Kidney (tissue), 14 donors: Measurements from ENCODE around the gene CCDC188. TPM values are rescaled to one million over a fixed set of nuclear protein-coding genes. Genes with fewer than 3 reads are reported as not detected.

Experiments used
- DNase-seq, 5 donors: peaks; one replicate each; pipeline ENCODE4 v3.0.0-alpha.2; 2013 to 2020
- FAIRE-seq: peaks from 2 replicates; lab custom pipeline; 2012; peaks lifted over from hg19 to GRCh38; lab: Jason Lieb, UNC
- H3K27ac ChIP-seq, 2 donors: one replicate each; pipeline ENCODE4 v1.7.0; 2013; ENCODE audit warnings: low read depth in 2 of 2, low read length in 2 of 2, inconsistent platforms in 1 of 2
- H3K27me3 ChIP-seq: one replicate; pipeline ENCODE4 v1.7.1; 2013; ENCODE audit warnings: low read length, inconsistent platforms; ENCODE audit not compliant: control insufficient read depth, insufficient read depth
- H3K36me3 ChIP-seq, 3 donors: one replicate each; pipeline versions ENCODE4 v1.7.0 to v1.7.1; 2013; ENCODE audit warnings: low read length in 3 of 3, control low read depth in 1 of 3, inconsistent platforms in 1 of 3; ENCODE audit not compliant: insufficient read depth in 3 of 3, control insufficient read depth in 2 of 3
- H3K4me1 ChIP-seq, 3 donors: one replicate each; pipeline versions ENCODE4 v1.7.0 to v1.7.1; 2013; ENCODE audit warnings: low read length in 3 of 3, inconsistent platforms in 1 of 3, low read depth in 1 of 3; ENCODE audit not compliant: control insufficient read depth in 2 of 3, insufficient read depth in 2 of 3
- H3K4me3 ChIP-seq, 3 donors: one replicate each; pipeline versions ENCODE4 v1.7.0 to v1.8.1; 2013; ENCODE audit warnings: low read length in 3 of 3, control low read depth in 1 of 3, inconsistent platforms in 1 of 3
- H3K9ac ChIP-seq, 3 donors: one replicate each; pipeline versions ENCODE4 v1.7.0 to v1.7.1; 2013; ENCODE audit warnings: low read length in 3 of 3, control low read depth in 1 of 3, inconsistent platforms in 1 of 3
- H3K9me3 ChIP-seq, 3 donors: one replicate each; pipeline versions ENCODE4 v1.7.0 to v1.7.1; 2013; ENCODE audit warnings: low read length in 3 of 3, control low read depth in 1 of 3, inconsistent platforms in 1 of 3; ENCODE audit not compliant: control insufficient read depth in 2 of 3, insufficient read depth in 1 of 3
- CTCF ChIP-seq: IDR thresholded peaks from 3 replicates; pipeline ENCODE4 v1.5.1; 2012; ENCODE audit warnings: mild to moderate bottlenecking, moderate library complexity, borderline replicate concordance; ENCODE audit not compliant: insufficient read depth; ENCODE audit errors: extremely low read depth
- intact Hi-C: fragments of 100-400 bp; cut with DNase I; formaldehyde crosslinking; loops from one replicate; pipeline ENCODE4 v1.11.1; 2022
- polyA plus RNA-seq: library from polyadenylated mRNA; stranded (reverse); fragments of 350-450 nt; fragmentation: Illumina TruSeq; extraction: RNeasy Lipid Tissue Mini Kit (QIAGEN cat#74804); gene quantifications from one replicate; pipeline ENCODE4 v1.2.3, GENCODE V29; 2014; ENCODE audit warnings: low read depth, low replicate concordance; ENCODE audit not compliant: insufficient read depth
- total RNA-seq: library from RNA; stranded (reverse); fragmentation: NEBNext Ultra II Directional; extraction: Animal tissue kit (Norgen Biotek cat#: 25700); gene quantifications from one replicate; pipeline ENCODE4 v1.2.1, GENCODE V29; 2021
- donor health status: control.
- donor health status: control.
- donor health status: control.
- donor health status: control.
- donor health status: control.
- donor health status: DM: yes; HTN: yes; CAD: no.
- donor health status: Normal renal cell carcinoma (clear cell type).

Gene CCDC188
- total and polyA plus RNA-seq, 2 donors from 2014 or later, result 0.54 to 2.8 TPM

DNA sequence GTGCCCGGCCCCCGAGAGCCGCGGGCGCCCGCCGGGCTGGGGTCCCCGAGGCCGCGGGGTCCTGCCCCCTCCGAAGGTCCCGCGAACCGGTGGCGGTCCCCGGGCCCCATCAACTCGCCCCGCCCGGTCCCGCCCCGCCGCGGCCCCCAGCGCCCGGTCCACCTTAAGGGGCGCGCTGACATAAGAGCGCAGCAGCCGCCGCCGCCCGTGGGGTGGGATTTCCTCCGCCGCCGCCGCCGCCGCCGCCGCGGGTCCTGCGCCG is 19.3 kb downstream of the CCDC188 start, which contains the start of gene ZDHHC8:
Gene ZDHHC8, plus strand, starts transcription at position 208 of the 262 bp plus-strand sequence. CDS start 144 bp downstream, outside the sequence.
- TF ChIP-seq CTCF, result no peak
- peak within 1 kb of the TSS; percentile 83 to 86 for H3K27ac ChIP-seq
- H3K9ac ChIP-seq, result peak within 1 kb of the TSS in 2 of 3 donors; percentile 80 to 85
- intact Hi-C loops, result no loop called here
- H3K36me3 ChIP-seq, result peaks cover 0 to 2% (median 2%) of the 10 kb centered on the region in 3 donors
- H3K27me3 ChIP-seq, result no peaks in the 10 kb centered on the region
- DNase-seq (peak in 2 of 5 donors; percentile 29 to 63), FAIRE-seq (no peak)
- peak within 1 kb of the TSS; percentile 33 to 69 (median 67) for H3K4me3 ChIP-seq
- H3K4me1 ChIP-seq, result peaks cover 0 to 41% (median 7%) of the 10 kb centered on the region in 3 donors
- no peaks in the 10 kb centered on the region for H3K9me3 ChIP-seq

DNA sequence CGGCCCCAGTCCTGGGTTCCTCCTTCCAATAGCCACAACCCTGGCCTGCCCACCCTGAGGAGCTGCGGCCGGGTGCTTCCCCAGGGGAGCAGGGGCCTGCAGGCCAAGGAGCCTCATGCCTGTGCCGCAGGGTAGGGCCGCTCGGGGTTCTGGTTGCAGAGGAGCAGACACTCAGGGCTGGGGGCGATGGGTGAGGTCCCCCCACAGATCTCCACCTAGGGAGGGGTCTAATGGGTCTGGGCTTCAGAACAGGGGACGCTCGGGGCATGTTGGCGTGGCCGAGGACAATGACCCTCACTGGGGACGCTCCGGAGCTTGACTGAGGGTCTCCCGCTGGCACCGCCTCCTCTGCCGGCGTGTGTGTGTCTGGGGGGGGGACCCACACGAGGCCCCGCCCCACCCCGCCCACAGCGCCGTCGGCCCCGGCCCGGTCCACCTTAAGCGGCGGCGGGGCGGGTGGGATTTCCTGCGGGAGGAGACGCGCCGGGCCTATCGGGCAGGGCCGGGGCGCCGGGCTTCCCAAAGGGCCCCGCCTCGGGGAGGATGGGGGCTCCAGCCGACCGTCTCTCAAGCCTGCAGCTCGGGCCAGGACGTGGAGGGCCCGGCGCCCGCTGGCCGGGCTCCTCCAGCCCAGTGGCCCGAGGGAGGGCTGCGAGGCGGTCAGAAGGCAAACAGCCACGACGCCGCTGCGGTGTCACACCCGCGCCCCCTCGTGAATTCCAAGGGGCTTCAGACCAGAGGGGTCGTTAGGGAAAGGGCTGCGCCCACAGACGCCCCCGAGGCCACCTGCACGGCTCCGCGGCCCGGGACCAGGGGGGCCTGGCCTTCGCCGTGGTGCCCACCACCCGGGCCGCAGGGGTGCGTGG is 19.9 kb downstream of the CCDC188 start:
- Histone ChIP-seq H3K4me1 (peaks cover 0 to 36% (median 4%) of the 10 kb centered on the region in 3 donors), H3K27ac (peak overlapping the region; percentile 83 to 86), H3K9me3 (no peaks in the 10 kb centered on the region), H3K9ac (peak overlapping the region in 2 of 3 donors; percentile 78 to 85), H3K4me3 (peak overlapping the region; percentile 20 to 67 (median 64)), H3K36me3 (peaks cover 0 to 8% (median 4%) of the 10 kb centered on the region in 3 donors), H3K27me3 (no peaks in the 10 kb centered on the region)
- FAIRE-seq (no peak), DNase-seq (peak; percentile 80 to 94 (median 87))
- intact Hi-C loops, result no loop called here
- TF ChIP-seq CTCF, result no peak

- no peak for TF ChIP-seq CTCF
- H3K27ac ChIP-seq, result no peak overlapping the region
- intact Hi-C loops, result no loop called here
- FAIRE-seq, result no peak
- H3K9ac ChIP-seq, result no peak overlapping the region
- no peak overlapping the region for H3K4me3 ChIP-seq
- peaks cover 0 to 8% (median 4%) of the 10 kb centered on the region in 3 donors for H3K36me3 ChIP-seq
- H3K9me3 ChIP-seq, result no peaks in the 10 kb centered on the region
- no peak for DNase-seq
- no peaks in the 10 kb centered on the region for H3K27me3 ChIP-seq
- peaks cover 0 to 31% (median 3%) of the 10 kb centered on the region in 3 donors for H3K4me1 ChIP-seq
These were observed 20.5 kb downstream of the CCDC188 start for GRCh38 chr22:20130319-20130718.
